Measurements from ENCODE around the gene KCNN3.

Gene KCNN3

GRCh38 chr1:154859786-154860155 lies 10.3 kb downstream of the KCNN3 start:
- no peak for DNase-seq

- no peak for DNase-seq
These were observed 10.8 kb downstream of the KCNN3 start for GRCh38 chr1:154859151-154859785.

- no peak for DNase-seq
These were observed 12.5 kb downstream of the KCNN3 start for GRCh38 chr1:154857441-154858215.

GRCh38 chr1:154857022-154857421 lies 13.1 kb downstream of the KCNN3 start:
- no peak for DNase-seq

- no peak for DNase-seq
These were observed 13.5 kb downstream of the KCNN3 start for GRCh38 chr1:154856544-154856943.

- no peak for DNase-seq
These were observed 14.0 kb downstream of the KCNN3 start for GRCh38 chr1:154856049-154856448.

GRCh38 chr1:154855186-154855851 lies 14.8 kb downstream of the KCNN3 start:
- DNase-seq, result no peak

GRCh38 chr1:154852845-154853244 lies 17.2 kb downstream of the KCNN3 start:
- DNase-seq, result no peak

- DNase-seq, result no peak
These were observed 18.5 kb downstream of the KCNN3 start for GRCh38 chr1:154851392-154852177.

- DNase-seq, result no peak
These were observed 20.4 kb downstream of the KCNN3 start for GRCh38 chr1:154849645-154850131.

GRCh38 chr1:154848983-154849382 lies 21.1 kb downstream of the KCNN3 start:
- no peak for DNase-seq

GRCh38 chr1:154847891-154848290 lies 22.2 kb downstream of the KCNN3 start:
- no peak for DNase-seq

GRCh38 chr1:154846565-154847442 lies 23.3 kb downstream of the KCNN3 start:
- DNase-seq, result no peak

- DNase-seq, result no peak
These were observed 24.2 kb downstream of the KCNN3 start for GRCh38 chr1:154845879-154846278.

- DNase-seq, result no peak
These were observed 24.9 kb downstream of the KCNN3 start for GRCh38 chr1:154845174-154845573.

- DNase-seq, result no peak
These were observed 25.8 kb downstream of the KCNN3 start for GRCh38 chr1:154844297-154844681.

GRCh38 chr1:154843636-154844296 lies 26.3 kb downstream of the KCNN3 start:
- DNase-seq, result no peak

GRCh38 chr1:154842635-154843034 lies 27.4 kb downstream of the KCNN3 start:
- DNase-seq, result no peak

- DNase-seq, result no peak
These were observed 28.7 kb downstream of the KCNN3 start for GRCh38 chr1:154841384-154841783.

- no peak for DNase-seq
These were observed 29.6 kb downstream of the KCNN3 start for GRCh38 chr1:154840269-154841176.

Measured in T1000 (cell line).